HuH-7.5 (cell line): ENCODE data around the gene SLC16A10.
"Not testable (repeated sequence)": the region's sequence is repeated elsewhere in the genome, so short reads cannot be mapped to it uniquely, and the experiment has no call there.

Experiments
- DNase-seq: peaks from one replicate; pipeline ENCODE4 v3.0.0; 2011; ENCODE audit warnings: low spot score

The SLC16A10 gene

DNA sequence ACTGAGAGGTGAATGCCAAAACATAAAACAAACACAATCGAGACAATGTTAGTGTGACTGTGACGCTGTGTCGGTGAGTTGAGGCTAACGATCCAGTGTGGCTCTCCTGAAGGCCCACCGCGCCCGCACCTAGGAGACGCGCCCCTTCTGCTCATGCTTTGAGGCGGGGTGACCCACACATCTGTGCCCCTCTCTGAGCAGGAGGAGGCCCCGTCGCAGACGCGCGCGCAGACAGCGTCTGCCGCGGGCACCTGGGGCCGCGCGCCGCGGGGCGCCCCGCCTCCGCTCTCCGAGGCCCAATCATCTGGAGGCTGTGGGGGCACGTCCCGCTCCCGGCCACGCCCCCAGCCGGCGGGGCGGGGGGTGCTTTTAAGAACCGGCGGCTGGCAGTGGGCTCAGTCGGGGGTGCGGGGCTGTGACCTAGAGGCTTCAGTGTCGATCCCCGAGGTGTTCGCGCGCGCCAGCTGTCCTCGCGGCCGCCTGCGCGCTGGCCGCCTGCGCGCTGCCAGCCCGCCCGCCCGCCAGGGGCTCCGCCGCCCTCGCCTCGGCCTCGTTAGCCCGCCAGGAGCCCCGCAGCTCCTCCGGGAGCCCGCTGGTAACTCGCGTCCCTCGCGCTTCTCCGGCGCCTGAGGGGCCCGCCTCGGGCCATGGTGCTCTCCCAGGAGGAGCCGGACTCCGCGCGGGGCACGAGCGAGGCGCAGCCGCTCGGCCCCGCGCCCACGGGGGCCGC is at the start of gene SLC16A10:
TSS of gene SLC16A10 (plus strand) at position 398 of the 730 bp plus-strand sequence. CDS start at position 648, 250 bp downstream.
- peak; percentile 84 for DNase-seq

DNA sequence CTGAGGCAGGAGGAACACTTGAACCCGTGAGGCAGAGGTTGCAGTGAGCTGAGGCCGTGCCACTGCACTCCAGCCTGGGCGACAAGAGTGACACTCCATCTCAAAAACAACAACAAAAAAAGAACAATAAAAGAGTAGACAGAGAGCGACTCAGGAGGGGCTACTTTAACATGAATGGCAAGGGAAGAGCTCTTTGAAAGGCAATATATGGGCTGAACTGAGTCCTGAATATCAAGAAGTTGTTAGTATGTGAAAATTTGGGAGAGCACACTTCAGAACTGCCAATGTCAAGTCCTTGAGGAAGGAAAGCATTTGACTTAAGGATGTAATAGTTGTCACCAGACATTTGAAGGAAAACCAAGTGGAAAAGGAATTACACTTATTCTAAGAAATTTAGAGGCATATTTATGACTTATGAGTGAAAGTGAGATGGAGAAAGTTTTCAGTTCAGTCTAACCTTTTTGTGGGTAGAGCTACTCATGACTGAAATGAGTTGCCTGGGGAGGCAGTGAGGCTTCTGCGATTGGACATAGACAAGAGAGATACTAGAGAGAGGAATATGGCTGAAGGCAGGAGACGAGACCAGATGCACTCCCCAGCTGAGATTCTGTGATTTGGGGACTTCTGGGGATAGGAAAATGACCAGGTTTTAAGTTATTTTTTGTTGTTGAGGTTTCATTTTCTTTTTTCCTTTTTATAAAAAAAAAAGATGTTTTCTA is 48.6 kb upstream of the SLC16A10 start:
- DNase-seq = no peak

- DNase-seq = no peak
Measured at GRCh38 chr6:111041917-111042316, 45.4 kb upstream of the SLC16A10 start.

DNA sequence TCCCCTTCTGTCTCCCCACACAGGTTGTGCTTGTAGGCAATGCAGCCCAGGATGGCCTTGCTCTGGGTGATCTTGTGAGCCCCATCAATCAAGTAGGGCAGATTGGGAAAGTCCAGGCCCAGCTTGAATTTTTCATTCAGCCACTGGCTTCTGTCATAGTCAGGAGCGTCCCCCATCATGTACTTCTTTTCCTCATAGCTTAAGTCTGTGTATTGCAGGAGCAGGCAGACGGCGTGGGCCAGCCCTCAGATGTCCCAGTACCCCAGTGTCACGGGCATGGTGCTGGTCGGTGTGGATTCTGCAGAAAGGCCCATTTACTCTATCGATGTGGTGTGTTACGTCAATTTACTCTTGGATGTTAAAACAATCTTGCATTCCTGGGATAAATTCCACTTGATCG is 40.1 kb upstream of the SLC16A10 start:
- DNase-seq = no peak

GRCh38 chr6:111050261-111051023 is 36.9 kb upstream of the SLC16A10 start:
- DNase-seq = no peak

GRCh38 chr6:111052171-111052570 is 35.1 kb upstream of the SLC16A10 start:
- no peak for DNase-seq

- peak; percentile 54 for DNase-seq
Measured at GRCh38 chr6:111057074-111057752, 30.1 kb upstream of the SLC16A10 start.

DNA sequence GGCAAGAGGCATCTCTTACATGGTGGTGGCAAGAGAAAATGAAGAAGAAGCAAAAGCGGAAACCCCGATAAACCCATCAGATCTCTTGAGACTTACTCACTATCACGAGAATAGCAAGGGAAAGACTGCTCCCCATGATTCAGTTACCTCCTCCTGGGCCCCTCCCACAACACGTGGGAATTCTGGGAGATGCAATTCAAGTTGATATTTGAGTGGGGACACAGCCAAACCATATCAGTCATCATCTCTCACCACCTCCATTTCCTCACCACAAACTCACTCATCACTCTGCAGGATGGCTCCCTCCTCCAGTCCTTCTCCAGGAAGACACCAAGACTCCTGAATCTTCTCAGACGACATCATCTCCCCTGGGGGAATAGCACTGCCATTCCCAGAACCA is 25.8 kb upstream of the SLC16A10 start:
- DNase-seq = no peak

GRCh38 chr6:111061985-111062384 is 25.3 kb upstream of the SLC16A10 start:
- not testable (repeated sequence) for DNase-seq

DNA sequence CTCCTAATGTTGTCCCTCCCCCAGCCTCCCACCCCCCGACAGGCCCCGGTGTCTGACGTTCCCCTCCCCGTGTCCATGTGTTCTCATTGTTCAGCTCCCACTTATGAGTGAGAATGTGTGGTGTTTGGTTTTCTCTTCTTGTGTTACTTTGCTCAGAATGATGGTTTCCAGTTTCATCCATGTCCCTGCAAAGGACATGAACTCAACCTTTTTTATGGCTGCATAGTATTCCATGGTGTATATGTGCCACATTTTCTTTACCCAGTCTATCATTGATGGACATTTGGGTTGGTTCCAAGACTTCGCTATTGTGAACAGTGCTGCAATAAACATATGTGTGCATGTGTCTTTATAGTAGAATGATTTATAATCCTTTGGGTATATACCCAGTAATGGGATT is 24.4 kb upstream of the SLC16A10 start:
- DNase-seq = not testable (repeated sequence)

- no peak for DNase-seq
Measured at GRCh38 chr6:111068109-111068865, 19.0 kb upstream of the SLC16A10 start.

- DNase-seq = no peak
Measured at GRCh38 chr6:111068866-111069234, 18.5 kb upstream of the SLC16A10 start.

DNA sequence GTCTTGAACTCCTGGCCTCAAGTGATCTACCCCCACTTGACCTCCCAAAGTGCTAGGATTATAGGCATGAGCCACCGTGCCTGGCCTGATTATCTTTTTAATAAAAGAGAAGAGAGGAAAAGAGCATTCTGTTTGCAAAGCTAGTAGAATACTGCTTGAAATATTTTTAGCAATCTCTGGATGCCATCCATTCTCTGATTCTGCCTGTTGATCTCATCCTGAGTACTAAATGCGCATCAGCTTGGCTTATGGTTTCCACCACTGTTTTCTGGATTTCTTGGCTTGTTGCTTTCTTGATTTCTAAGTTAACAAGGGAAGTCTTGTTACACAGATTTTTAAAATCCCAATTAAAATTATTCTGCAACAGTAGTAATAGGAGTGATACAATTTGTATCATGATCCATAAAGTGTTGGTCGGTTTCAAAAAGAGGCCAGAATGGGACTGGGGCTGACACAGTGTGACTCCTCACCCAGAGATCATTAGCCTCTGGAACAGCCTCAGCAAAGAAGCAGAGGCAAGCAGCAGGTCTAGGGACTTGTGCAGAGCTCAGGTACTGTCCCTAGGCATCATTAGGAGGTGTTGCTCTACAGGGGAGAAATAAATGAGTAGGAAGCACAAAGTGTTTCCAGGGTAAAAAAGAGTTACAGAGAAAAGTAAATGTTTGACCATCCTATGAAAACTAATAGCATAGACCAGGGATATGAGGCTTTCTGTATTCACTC is 17.8 kb upstream of the SLC16A10 start:
- DNase-seq = no peak

GRCh38 chr6:111070105-111071005 is 16.9 kb upstream of the SLC16A10 start:
- DNase-seq = no peak

DNA sequence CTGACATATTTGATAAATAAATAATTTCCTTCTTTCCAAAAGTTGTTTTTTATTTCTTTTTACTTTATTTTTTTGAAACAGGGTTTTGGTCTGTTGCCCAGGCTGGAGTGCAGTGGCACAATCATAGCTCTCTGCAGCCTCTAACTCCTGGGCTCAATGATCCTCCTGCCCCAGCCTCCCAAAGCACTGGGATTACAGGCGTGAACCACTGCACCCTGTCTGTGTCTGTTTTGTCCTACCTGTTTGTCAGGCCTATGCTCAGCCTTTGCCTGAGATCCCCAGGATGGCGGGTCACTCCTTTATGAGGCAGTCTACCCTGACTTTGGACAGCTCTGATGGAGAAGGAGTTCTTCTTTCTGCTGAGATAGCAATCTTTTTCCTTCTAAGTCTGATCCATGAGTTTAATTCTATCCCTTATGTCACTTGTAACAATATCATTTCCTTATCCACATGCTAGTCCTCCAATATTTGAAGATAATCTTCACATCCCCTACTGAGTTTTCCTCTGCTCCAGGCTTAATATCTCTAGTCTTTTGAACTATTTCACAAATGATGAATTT is 14.4 kb upstream of the SLC16A10 start:
- no peak for DNase-seq

- DNase-seq = no peak
Measured at GRCh38 chr6:111074311-111074710, 13.0 kb upstream of the SLC16A10 start.

DNA sequence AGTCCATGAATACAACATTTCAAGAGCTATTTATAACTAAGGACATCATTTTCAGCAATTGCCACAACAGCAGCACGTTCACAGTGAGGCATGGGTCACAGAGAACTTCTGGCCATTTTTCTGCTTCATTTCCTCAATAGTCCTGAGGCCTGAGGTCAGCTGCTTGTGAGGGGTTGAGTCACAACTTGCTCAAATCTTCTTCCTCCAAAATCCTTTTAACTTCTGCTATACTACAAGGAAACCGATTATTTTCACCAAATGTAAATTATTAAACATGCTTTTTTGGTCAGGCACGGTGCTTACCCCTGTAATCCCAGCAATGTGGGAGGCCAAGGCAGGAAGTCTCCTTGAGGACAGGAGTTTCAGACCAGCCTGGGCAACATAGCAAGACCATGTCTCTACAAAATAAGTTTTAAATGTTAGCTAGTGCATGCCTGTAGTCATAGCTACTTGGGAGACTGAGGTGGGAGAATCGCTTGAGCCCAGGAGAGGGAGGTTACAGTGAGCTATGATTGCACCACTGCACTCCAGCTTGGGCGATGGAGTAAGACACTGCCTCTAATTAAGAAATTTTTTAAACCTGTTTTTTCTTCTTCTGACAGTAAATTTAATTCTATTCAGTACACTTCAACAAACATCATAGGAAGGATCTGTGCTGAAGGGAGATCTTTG is 11.1 kb upstream of the SLC16A10 start:
- no peak for DNase-seq

- DNase-seq = no peak
Measured at GRCh38 chr6:111080698-111081097, 6.6 kb upstream of the SLC16A10 start.

GRCh38 chr6:111086685-111087084 is 618 bp upstream of the SLC16A10 start:
- no peak for DNase-seq
